GM06990 (cell line): Measurements from ENCODE around the gene MKRN1.

Source experiments
- DNase-seq: peaks from one replicate; pipeline ENCODE4 v3.0.0-alpha.2; 2011; ENCODE audit not compliant: insufficient read length; ENCODE audit errors: extremely low read depth
- H3K27me3 ChIP-seq: replicated peaks from 2 replicates; pipeline ENCODE4 v1.6.0; 2011; ENCODE audit warnings: low read length; ENCODE audit not compliant: control insufficient read depth, insufficient read depth
- H3K36me3 ChIP-seq: 2 replicates; pipeline ENCODE4 v1.5.1; 2011; ENCODE audit warnings: low read length; ENCODE audit not compliant: control insufficient read depth, insufficient read depth
- H3K4me3 ChIP-seq: replicated peaks from 2 replicates; pipeline ENCODE4 v1.5.1; 2011; ENCODE audit warnings: low read depth, mild to moderate bottlenecking, control low read depth, low read length
- TF ChIP-seq, protein P1 (sequence below): IDR thresholded peaks from 2 replicates; pipeline ENCODE4 v1.5.1; 2011; ENCODE audit warnings: low read length, control low read depth, mild to moderate bottlenecking, inconsistent platforms; ENCODE audit not compliant: insufficient read depth, poor library complexity, severe bottlenecking

Gene MKRN1

GRCh38 chr7:140439359-140439758 is 39.9 kb downstream of the MKRN1 start:
- TF ChIP-seq, protein P1, sequence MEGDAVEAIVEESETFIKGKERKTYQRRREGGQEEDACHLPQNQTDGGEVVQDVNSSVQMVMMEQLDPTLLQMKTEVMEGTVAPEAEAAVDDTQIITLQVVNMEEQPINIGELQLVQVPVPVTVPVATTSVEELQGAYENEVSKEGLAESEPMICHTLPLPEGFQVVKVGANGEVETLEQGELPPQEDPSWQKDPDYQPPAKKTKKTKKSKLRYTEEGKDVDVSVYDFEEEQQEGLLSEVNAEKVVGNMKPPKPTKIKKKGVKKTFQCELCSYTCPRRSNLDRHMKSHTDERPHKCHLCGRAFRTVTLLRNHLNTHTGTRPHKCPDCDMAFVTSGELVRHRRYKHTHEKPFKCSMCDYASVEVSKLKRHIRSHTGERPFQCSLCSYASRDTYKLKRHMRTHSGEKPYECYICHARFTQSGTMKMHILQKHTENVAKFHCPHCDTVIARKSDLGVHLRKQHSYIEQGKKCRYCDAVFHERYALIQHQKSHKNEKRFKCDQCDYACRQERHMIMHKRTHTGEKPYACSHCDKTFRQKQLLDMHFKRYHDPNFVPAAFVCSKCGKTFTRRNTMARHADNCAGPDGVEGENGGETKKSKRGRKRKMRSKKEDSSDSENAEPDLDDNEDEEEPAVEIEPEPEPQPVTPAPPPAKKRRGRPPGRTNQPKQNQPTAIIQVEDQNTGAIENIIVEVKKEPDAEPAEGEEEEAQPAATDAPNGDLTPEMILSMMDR: no peak
- DNase-seq: no peak
- Histone ChIP-seq H3K36me3 (no peaks in the 10 kb centered on the region), H3K27me3 (no peaks in the 10 kb centered on the region), H3K4me3 (no peak overlapping the region)

DNA sequence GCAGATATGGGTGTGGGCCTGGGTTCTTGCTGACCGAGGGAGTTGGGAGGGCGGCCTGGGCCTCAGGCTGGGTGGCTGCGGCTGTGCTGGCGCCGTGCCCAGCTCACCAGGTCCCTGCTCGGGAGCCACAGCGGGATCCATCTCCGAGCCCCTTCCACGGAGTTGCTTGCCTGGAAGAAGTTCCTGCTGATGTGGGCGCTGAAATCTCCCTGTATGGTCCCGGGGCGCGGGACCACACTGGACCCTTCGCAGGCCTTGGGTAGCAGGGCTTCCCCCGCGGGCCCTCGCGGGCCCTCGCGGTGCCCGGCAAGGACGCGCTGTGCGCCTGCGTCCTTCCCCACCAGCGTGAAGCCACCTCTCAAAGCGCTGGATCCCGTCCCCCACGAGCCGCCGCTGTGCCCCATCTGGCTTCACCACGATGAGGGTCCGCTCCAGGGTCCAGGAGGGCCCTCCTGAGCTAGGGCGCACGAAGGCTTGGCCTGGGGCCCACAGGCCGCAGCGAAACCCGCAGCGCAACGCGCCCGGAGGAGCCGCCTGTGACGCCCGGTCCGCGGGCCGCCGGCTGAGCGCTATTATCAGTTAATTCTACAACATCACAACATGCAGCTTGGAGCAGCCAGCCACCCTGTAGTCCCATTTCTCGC is 43.9 kb downstream of the MKRN1 start:
- H3K36me3 ChIP-seq: no peaks in the 10 kb centered on the region
- H3K27me3 ChIP-seq: no peaks in the 10 kb centered on the region
- DNase-seq: no peak
- TF ChIP-seq, protein P1: no peak
- no peak overlapping the region for H3K4me3 ChIP-seq

- TF ChIP-seq, protein P1: no peak
- H3K27me3 ChIP-seq: no peaks in the 10 kb centered on the region; the same call in 1 of the 2 replicates
- no peak for DNase-seq
- H3K36me3 ChIP-seq: no peaks in the 10 kb centered on the region
- H3K4me3 ChIP-seq: no peak overlapping the region
Observed at GRCh38 chr7:140433396-140433795, 45.9 kb downstream of the MKRN1 start.

DNA sequence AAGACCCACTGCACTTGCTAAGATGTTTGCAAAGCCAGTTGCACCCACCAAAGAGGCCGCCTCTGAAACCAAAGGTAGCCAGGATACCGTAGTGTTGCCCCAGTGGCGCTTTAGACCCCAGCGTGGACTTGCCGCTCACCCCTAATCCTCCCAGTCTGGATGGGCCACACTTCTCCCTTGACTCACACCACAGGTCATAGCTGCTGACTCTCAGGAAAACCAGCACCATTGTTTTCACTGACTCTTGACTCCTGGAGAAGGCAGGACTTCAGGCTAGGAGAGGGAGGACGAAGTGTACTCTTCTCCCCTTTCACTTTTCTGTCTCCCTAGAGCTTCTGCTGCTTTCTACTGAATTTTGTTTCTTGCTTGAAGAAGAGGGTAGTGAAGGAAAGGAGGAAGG is 53.2 kb downstream of the MKRN1 start:
- Histone ChIP-seq H3K4me3 (no peak overlapping the region), H3K36me3 (no peaks in the 10 kb centered on the region), H3K27me3 (peaks cover under 1% of the 10 kb centered on the region; the same call in 1 of the 2 replicates)
- TF ChIP-seq, protein P1: no peak
- no peak for DNase-seq

GRCh38 chr7:140425718-140426117 is 53.6 kb downstream of the MKRN1 start:
- Histone ChIP-seq H3K4me3 (no peak overlapping the region), H3K27me3 (peaks cover 1% of the 10 kb centered on the region; the same call in 1 of the 2 replicates), H3K36me3 (no peaks in the 10 kb centered on the region)
- TF ChIP-seq, protein P1: no peak
- DNase-seq: no peak

DNA sequence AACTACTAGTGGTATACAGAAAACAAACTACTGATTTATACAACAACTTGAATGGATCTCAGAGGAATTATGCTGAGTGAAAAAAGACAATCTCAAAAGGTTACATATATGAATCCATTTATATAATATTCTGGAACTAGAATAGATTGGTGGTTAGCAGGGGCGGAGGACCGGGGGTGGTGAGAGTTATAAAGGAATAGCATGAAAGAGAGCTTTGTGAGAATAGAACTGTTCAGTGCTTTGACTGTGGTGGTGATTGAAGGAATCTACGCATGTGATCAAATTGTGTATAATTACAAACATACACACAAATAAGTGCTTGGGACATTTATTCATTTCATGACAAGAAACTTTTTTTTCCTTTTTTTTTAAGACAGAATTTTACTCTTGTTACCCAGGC is 55.8 kb downstream of the MKRN1 start:
- no peak overlapping the region for H3K4me3 ChIP-seq
- no peak for DNase-seq
- H3K36me3 ChIP-seq: no peaks in the 10 kb centered on the region
- peaks cover 1% of the 10 kb centered on the region; the same call in 1 of the 2 replicates for H3K27me3 ChIP-seq
- TF ChIP-seq, protein P1: no peak
